NCI-H2171 (cell line): ENCODE data around the gene GATM.
A peak's percentile ranks its signal among the peaks of the same experiment; 100 is the strongest.

Experiments used
- DNase-seq: peaks from one replicate; lab custom pipeline; 2025; lab: John Stamatoyannopoulos, UW

The GATM gene, protein sequence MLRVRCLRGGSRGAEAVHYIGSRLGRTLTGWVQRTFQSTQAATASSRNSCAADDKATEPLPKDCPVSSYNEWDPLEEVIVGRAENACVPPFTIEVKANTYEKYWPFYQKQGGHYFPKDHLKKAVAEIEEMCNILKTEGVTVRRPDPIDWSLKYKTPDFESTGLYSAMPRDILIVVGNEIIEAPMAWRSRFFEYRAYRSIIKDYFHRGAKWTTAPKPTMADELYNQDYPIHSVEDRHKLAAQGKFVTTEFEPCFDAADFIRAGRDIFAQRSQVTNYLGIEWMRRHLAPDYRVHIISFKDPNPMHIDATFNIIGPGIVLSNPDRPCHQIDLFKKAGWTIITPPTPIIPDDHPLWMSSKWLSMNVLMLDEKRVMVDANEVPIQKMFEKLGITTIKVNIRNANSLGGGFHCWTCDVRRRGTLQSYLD

GRCh38 chr15:45378149-45378912, at the start of gene GATM:
TSS of gene GATM (minus strand) at chr15:45378544. CDS start at chr15:45378453, 91 bp downstream.
- DNase-seq, result peak; percentile 68

GRCh38 chr15:45427085-45427484, 48.7 kb upstream of the GATM start:
- DNase-seq, result no peak

DNA sequence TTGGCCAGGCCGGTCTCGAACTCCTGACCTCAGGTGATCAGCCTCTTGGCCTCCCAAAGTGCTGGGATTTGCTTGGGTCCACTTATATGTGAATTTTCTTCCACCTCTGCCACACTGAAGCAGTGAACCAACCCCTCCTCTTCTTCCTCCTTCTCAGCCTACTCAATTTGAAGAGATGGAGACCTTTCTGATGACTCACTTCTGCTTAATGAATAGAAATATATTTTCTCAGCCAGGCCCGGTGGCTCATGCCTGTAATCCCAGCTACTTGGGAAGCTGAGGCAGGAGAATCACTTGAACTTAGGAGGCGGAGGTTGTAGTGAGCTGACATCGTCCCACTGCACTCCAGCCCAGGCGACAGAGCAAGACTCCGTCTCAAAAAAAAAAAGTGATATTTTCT, 46.8 kb upstream of the GATM start:
- DNase-seq, result no peak

- no peak for DNase-seq
These were observed 46.1 kb upstream of the GATM start for GRCh38 chr15:45424429-45424828.

DNA sequence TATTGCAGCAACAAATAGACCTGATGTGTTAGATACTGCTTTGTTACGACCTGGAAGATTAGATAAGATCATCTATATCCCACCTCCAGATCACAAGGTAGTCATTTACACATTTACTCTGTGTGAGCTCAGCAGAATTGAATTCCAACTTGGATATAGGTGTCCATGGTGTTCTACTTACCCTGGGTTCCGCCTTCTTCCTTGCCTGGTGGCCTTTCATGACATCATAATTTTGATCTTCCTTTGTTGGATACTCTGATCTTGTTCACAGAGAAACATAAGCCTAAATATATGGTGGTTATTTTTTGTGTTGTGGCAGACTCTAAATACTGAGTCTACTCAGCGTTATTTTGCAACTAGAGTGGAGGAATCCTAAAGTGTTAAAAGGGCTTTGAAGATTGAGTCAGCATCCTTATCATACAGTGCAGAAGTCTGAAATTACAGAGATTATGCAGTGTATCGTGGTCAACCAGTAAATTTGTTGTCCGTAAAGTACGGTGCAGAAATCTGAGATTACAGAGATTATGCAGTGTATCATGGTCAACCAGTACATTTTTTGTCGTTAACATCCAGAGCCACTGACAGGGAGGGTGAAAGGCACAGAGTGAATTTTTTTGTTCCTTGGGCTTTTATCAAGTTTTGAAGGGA, 39.1 kb upstream of the GATM start:
- DNase-seq, result no peak

DNA sequence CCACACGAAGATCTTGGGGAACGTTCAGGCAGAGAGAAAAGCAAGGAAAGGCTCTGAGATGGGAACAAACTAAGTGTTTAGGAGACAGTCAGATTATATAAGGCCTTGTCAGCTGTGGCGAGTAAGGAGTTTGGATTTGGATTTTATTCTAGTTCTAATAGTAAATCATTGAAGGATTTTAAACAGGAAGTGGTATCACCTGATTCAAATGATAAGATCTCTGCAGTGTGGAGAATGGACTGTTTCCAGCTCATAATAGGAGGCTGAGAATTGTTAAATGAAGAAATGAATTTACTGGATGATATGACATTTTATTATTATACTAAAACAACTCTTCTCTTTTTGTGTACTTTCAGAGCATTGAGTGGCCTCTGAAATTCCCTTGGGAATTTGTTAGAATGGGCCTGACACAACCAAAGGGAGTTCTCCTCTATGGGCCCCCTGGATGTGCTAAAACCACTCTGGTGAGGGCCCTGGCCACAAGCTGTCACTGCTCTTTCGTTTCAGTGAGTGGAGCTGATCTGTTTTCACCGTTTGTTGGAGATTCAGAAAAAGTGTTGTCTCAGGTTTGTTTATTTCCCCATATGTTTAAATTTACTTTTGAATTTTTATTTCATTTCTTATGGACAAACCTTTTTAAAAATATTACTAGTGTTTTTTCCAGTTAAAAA, 36.0 kb upstream of the GATM start:
- no peak for DNase-seq

- no peak for DNase-seq
These were observed 31.3 kb upstream of the GATM start for GRCh38 chr15:45409596-45409995.

GRCh38 chr15:45407786-45408185, 29.4 kb upstream of the GATM start:
- DNase-seq, result no peak

- DNase-seq, result peak; percentile 2
These were observed 24.9 kb upstream of the GATM start for GRCh38 chr15:45402955-45403877.

DNA sequence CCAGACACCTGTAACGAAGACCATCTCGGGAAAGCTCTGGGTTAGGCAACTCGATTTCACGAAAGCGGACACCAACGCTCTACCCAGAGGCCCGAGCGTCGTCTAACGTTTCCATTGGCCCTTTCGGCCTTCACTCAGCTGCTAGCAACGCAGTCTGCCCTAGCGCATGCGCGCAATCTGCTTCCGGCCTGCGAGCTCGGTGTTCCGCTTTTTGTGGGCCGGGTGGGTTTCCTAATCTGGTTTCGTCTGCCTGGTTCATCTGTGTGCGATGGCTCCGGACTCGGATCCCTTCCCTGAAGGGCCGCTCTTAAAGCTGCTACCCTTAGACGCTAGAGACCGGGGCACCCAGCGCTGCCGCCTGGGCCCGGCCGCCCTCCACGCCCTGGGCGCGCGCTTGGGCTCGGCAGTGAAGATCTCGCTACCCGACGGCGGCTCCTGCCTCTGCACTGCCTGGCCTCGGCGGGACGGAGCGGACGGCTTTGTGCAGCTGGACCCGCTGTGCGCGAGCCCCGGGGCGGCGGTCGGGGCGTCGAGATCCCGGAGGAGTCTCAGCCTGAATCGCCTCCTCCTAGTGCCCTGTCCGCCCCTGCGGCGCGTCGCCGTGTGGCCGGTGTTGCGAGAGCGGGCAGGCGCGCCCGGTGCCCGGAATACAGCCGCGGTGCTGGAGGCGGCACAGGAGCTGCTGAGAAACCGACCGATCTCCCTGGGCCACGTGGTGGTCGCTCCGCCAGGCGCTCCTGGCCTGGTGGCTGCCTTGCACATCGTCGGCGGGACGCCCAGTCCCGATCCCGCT, 24.0 kb upstream of the GATM start:
- DNase-seq, result peak; percentile 97

- no peak for DNase-seq
These were observed 23.4 kb upstream of the GATM start for GRCh38 chr15:45401665-45402161.

DNA sequence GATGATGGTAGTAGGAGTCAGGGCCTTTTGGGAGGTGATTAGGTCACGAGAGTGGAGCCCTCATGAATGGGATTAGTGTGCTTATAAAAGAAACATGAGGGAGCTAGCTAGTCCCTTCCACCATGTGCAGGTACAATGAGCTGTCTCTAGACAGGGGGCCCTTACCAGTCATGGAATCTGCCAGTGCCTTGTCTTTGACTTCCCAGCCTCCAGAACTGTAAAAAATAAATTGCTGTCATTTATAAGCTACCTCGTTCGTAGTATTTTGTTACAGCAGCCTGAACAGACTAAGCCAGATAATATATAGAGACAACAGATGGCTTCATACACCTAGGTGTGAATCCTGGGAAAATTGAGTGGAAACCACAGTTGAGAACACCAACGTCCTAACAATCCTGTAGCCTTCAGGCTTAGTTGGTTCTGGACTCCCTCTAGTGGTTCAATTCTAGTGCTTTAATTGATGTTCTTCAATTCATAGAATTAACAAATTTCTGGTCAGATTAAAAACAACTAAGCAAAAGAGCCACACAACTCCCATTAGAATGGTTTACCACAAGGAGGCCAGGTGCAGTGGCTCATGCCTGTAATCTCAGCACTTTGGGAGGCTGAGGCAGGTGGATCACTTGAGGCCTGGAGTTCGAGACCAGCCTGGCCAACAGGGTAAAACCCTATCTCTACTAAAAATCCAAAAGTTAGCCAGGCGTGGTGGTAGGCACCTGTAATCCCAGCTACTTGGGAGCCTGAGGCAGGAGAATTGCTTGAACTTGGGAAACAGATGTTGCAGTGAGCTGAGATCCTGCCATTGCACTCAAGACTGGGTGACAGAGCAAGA, 21.3 kb upstream of the GATM start:
- DNase-seq, result peak; percentile 71

- DNase-seq, result no peak
These were observed 18.8 kb upstream of the GATM start for GRCh38 chr15:45397116-45397665.

DNA sequence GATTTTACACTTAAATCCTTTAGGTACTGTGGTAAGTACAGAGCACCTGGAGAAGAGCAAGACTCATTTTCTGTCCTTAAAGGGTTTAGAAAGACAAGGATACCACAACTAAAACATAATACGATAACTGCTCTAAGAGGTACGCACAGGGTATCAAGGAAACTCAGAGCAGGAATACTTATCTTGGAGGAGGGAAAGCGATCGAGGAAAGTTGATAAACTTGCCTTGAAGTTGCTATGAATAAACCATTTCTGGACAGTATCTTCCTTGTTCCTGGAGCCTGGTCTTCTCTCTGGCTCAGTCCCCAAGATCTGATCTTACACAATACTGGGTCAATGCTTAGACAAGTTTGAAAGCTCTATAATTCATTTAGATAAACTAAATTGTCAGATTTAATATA, 17.6 kb upstream of the GATM start:
- DNase-seq, result no peak

DNA sequence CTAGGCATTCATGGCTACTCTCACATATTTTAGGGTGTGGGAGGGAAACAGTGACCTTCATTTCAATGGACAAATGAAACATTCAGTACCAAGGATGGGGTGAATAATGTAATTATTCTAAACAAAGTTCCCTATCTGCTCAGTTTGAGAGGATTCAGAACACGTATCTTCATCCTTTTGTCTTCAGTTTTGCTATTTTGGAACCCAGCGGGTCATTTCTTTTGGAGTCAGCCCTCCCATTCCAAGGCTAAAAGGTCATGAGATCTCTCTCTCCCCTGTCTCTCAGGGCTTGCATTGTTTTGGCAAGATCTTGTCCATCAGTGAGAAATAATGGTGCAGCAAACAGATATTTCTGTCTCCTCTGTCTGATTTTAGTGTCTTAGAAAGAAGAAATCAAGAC, 16.3 kb upstream of the GATM start:
- DNase-seq, result no peak

GRCh38 chr15:45393851-45394250, 15.5 kb upstream of the GATM start:
- DNase-seq, result no peak

GRCh38 chr15:45392584-45392855, 14.2 kb upstream of the GATM start:
- DNase-seq, result no peak

GRCh38 chr15:45391746-45392583, 13.6 kb upstream of the GATM start:
- DNase-seq, result no peak
